GM18498 (cell line): ENCODE data around the gene SHROOM1.
"Not testable (repeated sequence)": the region's sequence is repeated elsewhere in the genome, so short reads cannot be mapped to it uniquely, and the experiment has no call there.

Experiments
- ATAC-seq: cut with Tn5 transposase; IDR thresholded peaks from one replicate; pipeline ENCODE4 v1.9.1; 2021; ENCODE audit warnings: mild to moderate bottlenecking, moderate library complexity; ENCODE audit not compliant: unreplicated experiment

Gene SHROOM1, protein sequence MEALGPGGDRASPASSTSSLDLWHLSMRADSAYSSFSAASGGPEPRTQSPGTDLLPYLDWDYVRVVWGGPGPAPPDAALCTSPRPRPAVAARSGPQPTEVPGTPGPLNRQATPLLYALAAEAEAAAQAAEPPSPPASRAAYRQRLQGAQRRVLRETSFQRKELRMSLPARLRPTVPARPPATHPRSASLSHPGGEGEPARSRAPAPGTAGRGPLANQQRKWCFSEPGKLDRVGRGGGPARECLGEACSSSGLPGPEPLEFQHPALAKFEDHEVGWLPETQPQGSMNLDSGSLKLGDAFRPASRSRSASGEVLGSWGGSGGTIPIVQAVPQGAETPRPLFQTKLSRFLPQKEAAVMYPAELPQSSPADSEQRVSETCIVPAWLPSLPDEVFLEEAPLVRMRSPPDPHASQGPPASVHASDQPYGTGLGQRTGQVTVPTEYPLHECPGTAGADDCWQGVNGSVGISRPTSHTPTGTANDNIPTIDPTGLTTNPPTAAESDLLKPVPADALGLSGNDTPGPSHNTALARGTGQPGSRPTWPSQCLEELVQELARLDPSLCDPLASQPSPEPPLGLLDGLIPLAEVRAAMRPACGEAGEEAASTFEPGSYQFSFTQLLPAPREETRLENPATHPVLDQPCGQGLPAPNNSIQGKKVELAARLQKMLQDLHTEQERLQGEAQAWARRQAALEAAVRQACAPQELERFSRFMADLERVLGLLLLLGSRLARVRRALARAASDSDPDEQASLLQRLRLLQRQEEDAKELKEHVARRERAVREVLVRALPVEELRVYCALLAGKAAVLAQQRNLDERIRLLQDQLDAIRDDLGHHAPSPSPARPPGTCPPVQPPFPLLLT

DNA sequence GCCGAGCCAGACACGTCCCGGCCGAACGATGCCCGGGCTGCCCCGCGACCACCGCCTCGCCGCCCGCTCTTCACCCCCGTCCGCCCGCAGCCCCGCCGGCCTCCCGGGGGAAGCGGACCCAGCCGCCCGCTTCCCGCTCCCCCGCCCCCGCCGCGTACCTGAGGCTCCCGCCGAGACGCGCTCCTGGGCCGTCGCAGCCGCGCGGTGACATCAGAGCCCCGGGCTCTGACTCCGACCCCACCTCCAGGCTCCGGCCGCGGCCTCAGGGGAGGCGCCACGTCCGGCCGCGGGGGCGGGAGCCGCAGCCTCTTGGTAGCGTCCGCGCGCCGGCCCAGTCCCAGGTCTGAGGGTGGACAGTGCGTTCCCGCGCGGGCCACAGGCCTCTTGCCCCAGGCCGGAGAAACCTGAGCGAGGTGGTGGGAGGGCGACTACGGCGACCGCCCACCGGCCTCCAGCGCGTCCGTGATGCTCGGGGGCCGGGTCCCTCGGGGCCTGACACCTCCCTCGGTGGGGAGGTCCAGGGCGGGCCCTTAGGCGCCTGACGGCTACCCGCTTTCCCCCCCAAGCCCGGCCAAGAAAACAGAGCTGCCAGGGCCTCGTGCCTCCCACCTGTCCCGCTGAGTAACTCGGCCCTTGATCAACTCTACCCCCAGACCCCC is at the start of gene SHROOM1:
Gene SHROOM1, minus strand, starts transcription at position 212 of the 659 bp plus-strand sequence. CDS start 4,507 bp downstream, outside the sequence.
- peak; percentile 68 for ATAC-seq

- ATAC-seq: no peak
These were observed 47.5 kb upstream of the SHROOM1 start for GRCh38 chr5:132877938-132878337.

DNA sequence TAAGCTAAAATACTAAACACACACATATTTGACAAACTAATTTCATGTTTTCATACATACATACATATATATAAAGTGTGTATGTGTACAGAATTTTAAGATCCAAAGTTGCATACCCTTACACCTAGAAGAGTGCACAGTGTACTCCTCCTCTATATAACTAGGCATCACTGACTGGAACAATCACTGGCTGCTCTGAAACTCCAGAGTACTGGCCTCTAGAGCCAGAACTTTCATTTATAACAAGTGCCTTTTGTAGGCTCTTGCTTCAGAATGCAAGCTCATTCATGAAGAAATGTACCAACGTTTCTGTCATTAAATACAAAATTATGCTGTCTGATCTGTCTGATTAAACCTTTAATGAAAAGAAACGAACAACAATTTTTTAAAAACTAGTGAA is 47.0 kb upstream of the SHROOM1 start:
- no peak for ATAC-seq

DNA sequence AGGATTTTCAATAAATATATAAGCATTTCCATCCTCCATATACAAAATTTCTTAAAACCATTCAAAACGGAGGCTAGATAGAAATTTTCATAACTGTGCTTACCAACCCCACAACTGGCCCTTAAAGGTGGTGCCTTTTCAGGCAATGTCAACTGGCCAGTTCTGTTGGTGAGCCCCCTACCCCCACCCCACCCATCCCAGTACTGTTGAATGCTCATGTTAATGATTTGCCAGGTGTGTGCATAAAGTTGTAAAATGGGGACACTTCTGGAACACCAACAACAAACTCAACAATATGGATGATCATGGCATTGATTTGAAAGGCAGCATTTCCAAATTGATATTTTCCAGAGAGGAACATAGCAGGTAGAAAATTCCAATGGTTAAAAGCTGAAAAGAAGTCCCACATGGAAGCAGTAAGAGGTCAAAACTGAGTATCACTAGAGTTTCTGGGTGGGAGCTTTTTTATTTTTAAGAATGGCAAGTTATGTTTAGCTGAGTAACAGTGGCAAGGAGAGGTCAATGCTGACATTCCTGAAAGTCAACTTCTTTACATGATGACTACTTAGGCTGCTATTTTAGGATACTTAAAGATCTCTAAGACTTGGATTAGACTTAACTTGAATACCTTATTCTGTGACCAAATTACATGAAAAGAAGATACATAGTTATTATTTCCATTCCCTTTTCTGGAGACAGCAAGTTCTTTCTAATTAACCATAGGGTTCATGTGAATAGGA is 45.7 kb upstream of the SHROOM1 start:
- no peak for ATAC-seq

DNA sequence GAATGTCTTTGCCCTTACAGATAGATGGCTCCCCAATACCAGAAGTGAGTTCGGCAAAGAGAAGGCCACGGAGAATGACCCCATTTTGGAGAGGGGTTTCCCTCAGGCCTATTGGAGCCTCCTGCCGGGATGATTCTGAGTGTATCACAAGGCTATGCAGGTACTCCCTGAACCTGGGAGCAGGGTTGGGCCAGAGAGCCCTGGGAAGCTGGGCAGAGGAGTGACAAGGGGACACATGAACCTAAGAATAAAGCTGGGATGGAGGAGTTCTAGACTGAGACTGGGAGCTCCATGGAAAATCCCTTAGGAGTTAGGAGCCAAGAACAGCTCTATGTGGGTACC is 43.5 kb upstream of the SHROOM1 start:
- no peak for ATAC-seq

GRCh38 chr5:132873119-132873929 is 42.9 kb upstream of the SHROOM1 start, which contains the start of gene LEAP2:
TSS of gene LEAP2 (plus strand) at chr5:132873668. CDS start at chr5:132873695, 27 bp downstream.
- no peak for ATAC-seq

DNA sequence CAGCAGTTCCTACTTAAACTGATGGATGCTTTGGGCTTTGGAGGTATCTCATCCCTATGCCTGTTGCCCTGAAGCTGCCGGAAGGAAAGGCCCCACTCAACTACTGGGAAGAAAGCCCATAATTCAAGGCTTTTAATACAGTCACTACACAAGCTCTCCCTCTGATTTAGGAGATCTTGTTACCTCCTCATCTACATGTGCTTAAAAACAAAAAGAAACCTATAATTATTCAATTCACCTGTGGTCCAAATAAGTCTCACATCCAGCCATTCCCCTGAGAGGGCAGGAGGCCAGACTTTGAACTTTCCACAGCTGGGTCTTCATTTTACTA is 42.3 kb upstream of the SHROOM1 start:
- no peak for ATAC-seq

GRCh38 chr5:132871459-132872284 is 41.2 kb upstream of the SHROOM1 start:
- no peak for ATAC-seq

DNA sequence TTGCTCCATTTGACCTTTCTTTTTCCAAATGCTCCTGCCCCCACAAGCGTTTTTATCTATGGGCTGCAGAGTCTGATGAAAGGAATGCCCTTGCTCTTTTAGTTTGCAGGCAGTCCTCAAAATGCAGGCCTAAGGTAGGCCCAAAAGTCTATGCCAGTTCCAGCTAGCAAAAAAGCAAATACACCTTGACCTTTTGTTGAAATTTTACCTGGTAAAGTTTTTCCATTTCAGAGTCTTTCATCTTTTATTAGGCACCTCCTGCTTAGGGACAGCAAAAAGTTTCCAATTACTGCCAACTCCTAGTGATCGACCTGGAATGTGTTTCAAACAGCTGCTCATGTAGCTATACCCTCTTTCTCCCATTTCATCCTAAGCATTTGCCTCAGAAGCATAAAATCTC is 40.4 kb upstream of the SHROOM1 start:
- ATAC-seq: no peak

DNA sequence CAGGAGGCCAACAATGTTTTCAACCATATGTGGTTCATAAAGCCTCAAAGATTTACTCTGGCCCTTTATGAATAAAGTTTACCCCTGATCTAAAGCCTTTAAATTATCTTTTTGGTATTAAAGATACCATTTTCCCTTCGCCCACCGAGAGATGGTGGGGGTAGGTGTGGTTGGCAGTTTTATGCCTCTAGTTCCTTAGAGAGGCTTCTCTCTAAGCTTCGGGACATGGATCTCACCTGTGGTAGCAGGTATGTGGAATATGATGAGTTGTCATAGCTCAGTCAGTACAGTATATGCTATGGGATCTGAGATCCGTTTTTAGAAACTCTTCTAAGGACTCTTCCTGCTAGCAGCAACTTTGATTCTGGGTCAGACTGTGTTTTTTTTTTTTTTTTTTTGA is 38.3 kb upstream of the SHROOM1 start:
- ATAC-seq: no peak

DNA sequence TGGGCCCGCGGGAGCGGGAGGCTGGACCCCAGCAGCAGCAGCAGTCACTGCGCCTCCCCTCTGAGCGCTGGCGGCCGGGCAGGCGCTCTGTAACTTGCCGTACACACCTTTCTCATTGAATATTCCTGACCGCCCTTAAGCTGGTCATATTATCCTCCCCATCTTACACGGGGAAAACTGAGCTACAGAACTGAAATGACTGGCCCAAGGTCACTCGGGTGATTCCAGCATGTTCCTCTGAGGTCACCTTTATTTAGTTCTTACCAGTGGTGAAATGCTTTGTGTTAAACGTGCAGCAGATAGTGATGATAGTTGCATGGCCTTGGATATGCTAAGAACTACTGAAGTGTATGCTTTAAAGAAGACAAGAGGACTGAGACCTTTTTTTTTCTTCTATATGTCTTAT is 36.6 kb upstream of the SHROOM1 start:
- no peak for ATAC-seq

GRCh38 chr5:132866342-132867045 is 36.0 kb upstream of the SHROOM1 start, which contains the start of the genes GDF9 and UQCRQ:
TSS of gene GDF9 (minus strand) at chr5:132866469. CDS start at chr5:132864533, 1,936 bp downstream.
TSS of gene UQCRQ (plus strand) at chr5:132866642. CDS start at chr5:132866882, 240 bp downstream.
- ATAC-seq: peak; percentile 98

GRCh38 chr5:132865668-132866341 is 35.4 kb upstream of the SHROOM1 start:
- peak; percentile 24 for ATAC-seq

- ATAC-seq: no peak
These were observed 30.3 kb upstream of the SHROOM1 start for GRCh38 chr5:132860742-132861141.

GRCh38 chr5:132859889-132860437 is 29.5 kb upstream of the SHROOM1 start:
- ATAC-seq: no peak

GRCh38 chr5:132856011-132856410 is 25.6 kb upstream of the SHROOM1 start:
- no peak for ATAC-seq

DNA sequence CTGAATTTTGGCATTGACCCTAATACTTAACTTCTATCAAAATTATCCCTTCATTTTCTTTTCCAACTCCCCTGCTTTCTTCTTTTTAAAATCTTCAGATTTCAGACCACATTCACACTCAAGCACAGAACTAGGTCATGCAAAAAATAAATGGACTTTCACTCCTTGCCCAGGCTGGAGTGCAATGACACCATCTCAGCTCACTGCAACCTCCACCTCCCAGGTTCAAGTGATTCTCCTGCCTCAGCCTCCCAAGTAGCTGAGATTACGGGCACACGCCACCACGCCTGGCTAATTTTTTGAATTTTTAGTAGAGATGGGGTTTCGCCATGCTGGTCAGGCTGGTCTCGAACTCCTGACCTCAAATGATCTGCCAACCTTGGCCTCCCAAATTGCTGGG is 24.5 kb upstream of the SHROOM1 start:
- ATAC-seq: not testable (repeated sequence)
